ENCODE data around the gene NUP42.

GRCh38 chr7:23207021-23207420 lies 25.2 kb downstream of the NUP42 start:
- TF ChIP-seq CTCF (IDR thresholded peaks at IDR 0.05; ENCODE audit: insufficient read depth, low read length) = no peak
- peak; percentile 58; the same call in 1 of the 2 replicates for TF ChIP-seq SPI1 (IDR thresholded peaks at IDR 0.05; ENCODE audit: borderline replicate concordance, low read depth)
- TF ChIP-seq POLR2AphosphoS5 (IDR thresholded peaks at IDR 0.05; ENCODE audit: low read depth) = no peak
- no peak for TF ChIP-seq REST (IDR thresholded peaks at IDR 0.05; ENCODE audit: insufficient replicate concordance, low read depth)
